Upper lobe of right lung (tissue), 1 donor: Measurements from ENCODE around the gene SVEP1. TPM values are rescaled to one million over a fixed set of nuclear protein-coding genes. Genes with fewer than 3 reads are reported as not detected.
A peak's percentile ranks its signal among the peaks of the same experiment; 100 is the strongest.

Source experiments
- ATAC-seq: fragments of 200-7000 bp; cut with Tn5 transposase; one replicate; pipeline ENCODE4 v1.9.1; 2020; ENCODE audit warnings: mild to moderate bottlenecking, moderate library complexity
- DNase-seq: peaks from one replicate; pipeline ENCODE4 v3.0.0-alpha.2; 2020
- H3K27ac ChIP-seq: fragments of 200-600 bp; one replicate; pipeline ENCODE4 v1.8.0; 2022
- H3K27me3 ChIP-seq: fragments of 200-600 bp; one replicate; pipeline ENCODE4 v1.8.0; 2022; ENCODE audit warnings: mild to moderate bottlenecking
- H3K36me3 ChIP-seq: fragments of 200-600 bp; one replicate; pipeline ENCODE4 v1.8.0; 2022
- H3K4me1 ChIP-seq: fragments of 200-600 bp; one replicate; pipeline ENCODE4 v1.8.0; 2022
- H3K4me3 ChIP-seq: fragments of 200-600 bp; one replicate; pipeline ENCODE4 v1.8.0; 2022; ENCODE audit warnings: mild to moderate bottlenecking
- H3K9me3 ChIP-seq: fragments of 200-600 bp; one replicate; pipeline ENCODE4 v1.8.0; 2022
- intact Hi-C: fragments of 100-400 bp; cut with DNase I; formaldehyde crosslinking; loops from one replicate; pipeline ENCODE4 v1.11.0; 2022
- total RNA-seq: library from RNA; stranded (reverse); fragmentation: NEBNext Ultra II Directional; extraction: Animal tissue kit (Norgen Biotek cat#: 25700); gene quantifications from one replicate; pipeline ENCODE4 v1.2.1, GENCODE V29; 2021
- TF ChIP-seq, protein P1 (sequence below): fragments of 200-600 bp; IDR thresholded peaks from one replicate; pipeline ENCODE4 v1.8.0; 2022; ENCODE audit warnings: antibody characterized with exemption
- donor health status: DM: no; HTN: yes; CAD: no; lungs with severe emphysema.

Gene SVEP1
- total RNA-seq, 1 donor from 2014 or later: 88.1 TPM

- ATAC-seq (no peak), DNase-seq (no peak)
- Histone ChIP-seq H3K36me3 (peaks cover 8% of the 10 kb centered on the region), H3K4me1 (no peaks in the 10 kb centered on the region), H3K9me3 (no peaks in the 10 kb centered on the region), H3K27me3 (no peaks in the 10 kb centered on the region), H3K27ac (no peak overlapping the region), H3K4me3 (no peak overlapping the region)
- TF ChIP-seq, protein P1, sequence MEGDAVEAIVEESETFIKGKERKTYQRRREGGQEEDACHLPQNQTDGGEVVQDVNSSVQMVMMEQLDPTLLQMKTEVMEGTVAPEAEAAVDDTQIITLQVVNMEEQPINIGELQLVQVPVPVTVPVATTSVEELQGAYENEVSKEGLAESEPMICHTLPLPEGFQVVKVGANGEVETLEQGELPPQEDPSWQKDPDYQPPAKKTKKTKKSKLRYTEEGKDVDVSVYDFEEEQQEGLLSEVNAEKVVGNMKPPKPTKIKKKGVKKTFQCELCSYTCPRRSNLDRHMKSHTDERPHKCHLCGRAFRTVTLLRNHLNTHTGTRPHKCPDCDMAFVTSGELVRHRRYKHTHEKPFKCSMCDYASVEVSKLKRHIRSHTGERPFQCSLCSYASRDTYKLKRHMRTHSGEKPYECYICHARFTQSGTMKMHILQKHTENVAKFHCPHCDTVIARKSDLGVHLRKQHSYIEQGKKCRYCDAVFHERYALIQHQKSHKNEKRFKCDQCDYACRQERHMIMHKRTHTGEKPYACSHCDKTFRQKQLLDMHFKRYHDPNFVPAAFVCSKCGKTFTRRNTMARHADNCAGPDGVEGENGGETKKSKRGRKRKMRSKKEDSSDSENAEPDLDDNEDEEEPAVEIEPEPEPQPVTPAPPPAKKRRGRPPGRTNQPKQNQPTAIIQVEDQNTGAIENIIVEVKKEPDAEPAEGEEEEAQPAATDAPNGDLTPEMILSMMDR: peak; percentile 52
- intact Hi-C loops: no loop called here
These were observed 127.2 kb downstream of the SVEP1 start for GRCh38 chr9:110452227-110452801.

- Histone ChIP-seq H3K27ac (no peak overlapping the region), H3K27me3 (no peaks in the 10 kb centered on the region), H3K4me1 (no peaks in the 10 kb centered on the region), H3K36me3 (peaks cover 7% of the 10 kb centered on the region), H3K9me3 (no peaks in the 10 kb centered on the region), H3K4me3 (no peak overlapping the region)
- DNase-seq (no peak), ATAC-seq (no peak)
- TF ChIP-seq, protein P1: no peak
- intact Hi-C loops: no loop called here
These were observed 127.8 kb downstream of the SVEP1 start for GRCh38 chr9:110451726-110452125.

- Histone ChIP-seq H3K4me3 (no peak overlapping the region), H3K27me3 (no peaks in the 10 kb centered on the region), H3K36me3 (peaks cover 9% of the 10 kb centered on the region), H3K9me3 (no peaks in the 10 kb centered on the region), H3K4me1 (no peaks in the 10 kb centered on the region), H3K27ac (no peak overlapping the region)
- no peak for DNase-seq
- TF ChIP-seq, protein P1: no peak
- no peak for ATAC-seq
- intact Hi-C loops: no loop called here
These were observed 132.1 kb downstream of the SVEP1 start for GRCh38 chr9:110447476-110447875.

DNA sequence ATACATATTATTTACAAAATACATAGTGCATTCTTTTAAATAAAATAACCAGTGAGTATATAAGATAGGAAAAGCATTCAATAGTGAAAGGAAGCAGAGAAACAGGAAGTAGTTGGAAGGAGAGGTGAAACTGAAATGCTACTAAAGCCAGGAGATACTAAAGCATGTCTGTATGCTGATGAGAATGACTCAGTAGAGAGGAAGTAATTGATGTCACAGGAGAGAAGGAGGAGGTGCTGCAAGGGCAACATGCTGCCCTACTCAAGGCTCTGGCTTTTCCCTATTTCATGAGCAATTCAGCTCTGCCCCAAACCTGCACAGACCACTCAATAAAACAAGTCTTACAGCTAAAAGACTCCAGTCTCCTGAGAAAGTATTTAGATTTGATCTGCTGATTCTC, 133.4 kb downstream of the SVEP1 start:
- TF ChIP-seq, protein P1: no peak
- no peak overlapping the region for H3K27ac ChIP-seq
- H3K27me3 ChIP-seq: no peaks in the 10 kb centered on the region
- DNase-seq: no peak
- no peak overlapping the region for H3K4me3 ChIP-seq
- H3K4me1 ChIP-seq: no peaks in the 10 kb centered on the region
- H3K9me3 ChIP-seq: no peaks in the 10 kb centered on the region
- ATAC-seq: no peak
- intact Hi-C loops: no loop called here
- peaks cover 9% of the 10 kb centered on the region for H3K36me3 ChIP-seq

DNA sequence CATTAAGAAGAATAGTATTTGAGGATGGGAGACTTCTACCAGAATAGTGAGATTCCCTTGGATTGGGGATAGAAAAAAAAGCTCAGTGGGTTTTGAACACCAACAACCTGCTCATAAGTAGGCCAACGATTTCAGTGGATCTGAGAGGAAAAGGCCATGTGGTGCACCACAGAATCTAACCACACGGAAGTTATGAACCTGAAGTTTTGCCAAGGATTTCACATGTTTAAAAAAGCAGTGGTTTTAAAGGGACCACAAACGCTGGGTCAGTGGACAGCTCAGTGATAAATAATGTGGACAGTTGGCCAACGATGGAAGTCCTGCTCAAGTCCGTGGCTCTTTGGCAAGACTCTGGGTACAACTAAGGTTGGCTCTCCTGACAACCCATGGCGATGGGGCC, 134.6 kb downstream of the SVEP1 start:
- H3K4me1 ChIP-seq: no peaks in the 10 kb centered on the region

More for the DNA sequence above, 134.6 kb downstream of the SVEP1 start:
- intact Hi-C loops: no loop called here
- H3K4me3 ChIP-seq: no peak overlapping the region
- H3K36me3 ChIP-seq: peaks cover 8% of the 10 kb centered on the region
- DNase-seq (no peak), ATAC-seq (no peak)
- TF ChIP-seq, protein P1: no peak
- H3K27ac ChIP-seq: no peak overlapping the region
- H3K27me3 ChIP-seq: no peaks in the 10 kb centered on the region
- H3K9me3 ChIP-seq: no peaks in the 10 kb centered on the region
